Astrocyte of the spinal cord (primary cell): ENCODE results near the gene NFIC.

ENCODE experiments used
- DNase-seq: peaks from one replicate; pipeline ENCODE4 v3.0.0; 2011; ENCODE audit warnings: low read depth, low spot score
- H3K4me3 ChIP-seq: 2 replicates; pipeline ENCODE4 v1.5.1; 2011; ENCODE audit warnings: low read depth, mild to moderate bottlenecking, low read length, moderate library complexity
- in situ Hi-C: cut with HindIII; loops from 2 replicates; pipeline ENCODE4 v1.10.0; 2017; ENCODE audit warnings: low sequenced_read_pairs
- TF ChIP-seq, protein P1 (sequence below): IDR thresholded peaks from 2 replicates; pipeline ENCODE4 v1.5.1; 2012; ENCODE audit warnings: low read depth, mild to moderate bottlenecking, low read length, inconsistent platforms

Gene NFIC

DNA sequence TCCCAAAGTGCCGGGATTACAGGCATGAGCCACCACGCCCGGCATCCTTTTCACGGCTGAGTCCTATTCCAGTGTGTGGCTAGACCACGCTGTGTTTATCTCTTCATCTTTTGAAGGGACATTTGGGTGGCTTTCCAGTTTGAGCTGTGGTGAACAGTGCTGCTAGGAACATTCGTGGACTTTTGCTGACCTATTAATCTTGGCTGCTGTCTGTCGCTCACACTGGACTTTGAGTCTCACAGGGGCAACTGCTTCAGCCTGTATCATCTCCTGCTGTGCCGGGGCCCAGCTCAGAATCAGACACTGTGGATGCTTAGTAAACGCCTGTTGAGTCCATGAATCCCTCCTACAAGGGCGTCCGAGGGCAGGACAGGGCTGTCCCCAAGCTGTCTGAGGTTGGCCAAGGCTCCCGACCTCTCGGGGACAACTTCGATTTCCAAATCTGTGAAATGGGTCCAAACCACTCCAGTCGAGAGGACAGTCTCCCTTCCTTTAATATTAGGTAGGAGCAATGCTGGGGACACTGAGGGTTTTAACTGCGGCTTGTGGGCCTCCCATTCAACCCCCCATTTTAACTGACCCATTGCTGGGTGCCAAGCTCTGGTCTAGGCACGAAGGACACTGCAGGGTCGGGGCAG, 65.5 kb downstream of the NFIC start:
- no peak for DNase-seq
- TF ChIP-seq, protein P1, sequence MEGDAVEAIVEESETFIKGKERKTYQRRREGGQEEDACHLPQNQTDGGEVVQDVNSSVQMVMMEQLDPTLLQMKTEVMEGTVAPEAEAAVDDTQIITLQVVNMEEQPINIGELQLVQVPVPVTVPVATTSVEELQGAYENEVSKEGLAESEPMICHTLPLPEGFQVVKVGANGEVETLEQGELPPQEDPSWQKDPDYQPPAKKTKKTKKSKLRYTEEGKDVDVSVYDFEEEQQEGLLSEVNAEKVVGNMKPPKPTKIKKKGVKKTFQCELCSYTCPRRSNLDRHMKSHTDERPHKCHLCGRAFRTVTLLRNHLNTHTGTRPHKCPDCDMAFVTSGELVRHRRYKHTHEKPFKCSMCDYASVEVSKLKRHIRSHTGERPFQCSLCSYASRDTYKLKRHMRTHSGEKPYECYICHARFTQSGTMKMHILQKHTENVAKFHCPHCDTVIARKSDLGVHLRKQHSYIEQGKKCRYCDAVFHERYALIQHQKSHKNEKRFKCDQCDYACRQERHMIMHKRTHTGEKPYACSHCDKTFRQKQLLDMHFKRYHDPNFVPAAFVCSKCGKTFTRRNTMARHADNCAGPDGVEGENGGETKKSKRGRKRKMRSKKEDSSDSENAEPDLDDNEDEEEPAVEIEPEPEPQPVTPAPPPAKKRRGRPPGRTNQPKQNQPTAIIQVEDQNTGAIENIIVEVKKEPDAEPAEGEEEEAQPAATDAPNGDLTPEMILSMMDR: no peak
- H3K4me3 ChIP-seq: no peak overlapping the region
- in situ Hi-C loops: no loop called here

DNA sequence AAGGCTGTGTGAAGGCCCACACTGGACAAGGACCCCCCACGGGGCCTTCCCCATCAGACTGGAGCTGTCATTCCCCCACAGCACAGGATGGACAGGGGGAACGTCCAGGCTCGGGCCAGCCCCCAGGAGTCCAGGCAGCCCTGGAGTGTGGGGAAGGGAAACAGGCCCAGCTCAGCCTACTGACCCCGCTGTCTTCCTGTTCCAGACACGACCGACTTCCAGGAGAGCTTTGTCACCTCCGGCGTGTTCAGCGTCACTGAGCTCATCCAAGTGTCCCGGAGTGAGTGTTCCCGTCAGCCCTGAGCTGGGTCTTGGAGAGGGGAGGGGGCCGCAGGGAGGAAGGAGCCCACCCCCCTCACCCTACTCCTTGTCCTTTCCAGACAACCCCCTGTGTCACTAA, 66.9 kb downstream of the NFIC start:
- peak; percentile 45 for DNase-seq
- H3K4me3 ChIP-seq: no peak overlapping the region
- TF ChIP-seq, protein P1: no peak
- in situ Hi-C loops: no loop called here

DNA sequence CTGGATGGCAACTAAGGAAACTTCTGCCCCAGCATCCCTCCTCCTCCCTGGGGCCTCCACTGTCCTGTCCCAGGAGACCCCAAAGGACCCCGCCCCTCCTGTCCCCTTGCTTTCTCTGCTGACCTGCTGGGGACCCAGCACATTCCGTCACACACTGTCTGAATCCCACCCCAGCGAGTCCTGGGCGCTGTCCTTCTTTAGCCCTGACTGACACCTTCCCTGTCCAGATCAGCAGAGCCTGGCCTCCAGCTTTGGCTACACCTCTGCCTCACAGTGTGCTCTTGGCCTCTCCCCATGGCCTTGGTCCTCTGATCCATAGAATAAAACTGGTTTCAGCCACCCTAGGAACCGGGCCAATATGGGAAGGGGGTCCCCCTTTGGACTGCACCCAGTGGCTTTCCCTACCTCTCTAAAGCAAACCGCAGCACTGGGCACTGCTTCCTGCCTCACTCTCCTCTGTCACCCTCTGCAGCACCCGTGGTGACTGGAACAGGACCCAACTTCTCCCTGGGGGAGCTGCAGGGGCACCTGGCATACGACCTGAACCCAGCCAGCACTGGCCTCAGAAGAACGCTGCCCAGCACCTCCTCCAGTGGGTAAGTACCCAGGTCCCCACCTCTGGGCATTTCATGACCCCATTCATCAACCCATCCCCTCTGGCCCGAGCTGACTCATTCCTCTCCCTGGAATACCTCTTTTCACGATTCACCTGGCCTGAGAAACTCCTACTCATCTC, 67.6 kb downstream of the NFIC start:
- H3K4me3 ChIP-seq: no peak overlapping the region
- TF ChIP-seq, protein P1: no peak
- DNase-seq: no peak
- in situ Hi-C loops: no loop called here

- TF ChIP-seq, protein P1: no peak
- peak overlapping the region; percentile 37 for H3K4me3 ChIP-seq
- in situ Hi-C loops: no loop called here
- DNase-seq: peak; percentile 96
Observed at GRCh38 chr19:3434630-3435553, 68.5 kb downstream of the NFIC start.

- in situ Hi-C loops: no loop called here
- TF ChIP-seq, protein P1: peak; percentile 47
- DNase-seq: no peak
- no peak overlapping the region for H3K4me3 ChIP-seq
Observed at GRCh38 chr19:3440082-3440481, 73.7 kb downstream of the NFIC start.
